HG02943 (cell line): ENCODE results near the gene SMO.
"Not testable (repeated sequence)": the region's sequence is repeated elsewhere in the genome, so short reads cannot be mapped to it uniquely, and the experiment has no call there.

Experiments used
- ATAC-seq: cut with Tn5 transposase; IDR thresholded peaks from one replicate; pipeline ENCODE4 v1.9.1; 2021; ENCODE audit warnings: mild to moderate bottlenecking, low read depth, moderate library complexity; ENCODE audit not compliant: unreplicated experiment

SMO gene

DNA sequence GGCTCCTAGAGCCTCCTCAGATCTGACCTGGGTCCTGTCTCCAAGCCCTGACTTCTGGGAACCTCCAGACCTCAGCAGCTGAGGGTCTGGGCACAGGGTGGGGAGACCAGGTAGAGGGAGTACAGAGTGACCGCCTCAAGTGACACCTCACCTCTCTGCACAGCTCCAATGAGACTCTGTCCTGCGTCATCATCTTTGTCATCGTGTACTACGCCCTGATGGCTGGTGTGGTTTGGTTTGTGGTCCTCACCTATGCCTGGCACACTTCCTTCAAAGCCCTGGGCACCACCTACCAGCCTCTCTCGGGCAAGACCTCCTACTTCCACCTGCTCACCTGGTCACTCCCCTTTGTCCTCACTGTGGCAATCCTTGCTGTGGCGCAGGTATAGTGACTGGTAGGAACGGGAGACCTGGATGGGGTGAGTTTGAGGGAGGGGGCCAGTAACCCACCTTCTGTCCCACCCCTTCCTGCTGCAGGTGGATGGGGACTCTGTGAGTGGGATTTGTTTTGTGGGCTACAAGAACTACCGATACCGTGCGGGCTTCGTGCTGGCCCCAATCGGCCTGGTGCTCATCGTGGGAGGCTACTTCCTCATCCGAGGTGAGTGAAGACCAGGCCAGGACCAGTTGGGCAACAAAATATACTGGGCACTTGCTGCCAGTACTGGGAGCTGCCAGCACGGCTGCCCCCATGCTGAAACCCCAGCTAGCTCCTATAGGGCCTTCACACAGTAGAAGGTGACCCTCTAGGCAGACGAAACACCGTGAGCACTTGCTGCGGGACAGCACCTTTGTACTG, 17.8 kb downstream of the SMO start:
- no peak for ATAC-seq

GRCh38 chr7:129208667-129209066, 20.2 kb downstream of the SMO start:
- no peak for ATAC-seq

DNA sequence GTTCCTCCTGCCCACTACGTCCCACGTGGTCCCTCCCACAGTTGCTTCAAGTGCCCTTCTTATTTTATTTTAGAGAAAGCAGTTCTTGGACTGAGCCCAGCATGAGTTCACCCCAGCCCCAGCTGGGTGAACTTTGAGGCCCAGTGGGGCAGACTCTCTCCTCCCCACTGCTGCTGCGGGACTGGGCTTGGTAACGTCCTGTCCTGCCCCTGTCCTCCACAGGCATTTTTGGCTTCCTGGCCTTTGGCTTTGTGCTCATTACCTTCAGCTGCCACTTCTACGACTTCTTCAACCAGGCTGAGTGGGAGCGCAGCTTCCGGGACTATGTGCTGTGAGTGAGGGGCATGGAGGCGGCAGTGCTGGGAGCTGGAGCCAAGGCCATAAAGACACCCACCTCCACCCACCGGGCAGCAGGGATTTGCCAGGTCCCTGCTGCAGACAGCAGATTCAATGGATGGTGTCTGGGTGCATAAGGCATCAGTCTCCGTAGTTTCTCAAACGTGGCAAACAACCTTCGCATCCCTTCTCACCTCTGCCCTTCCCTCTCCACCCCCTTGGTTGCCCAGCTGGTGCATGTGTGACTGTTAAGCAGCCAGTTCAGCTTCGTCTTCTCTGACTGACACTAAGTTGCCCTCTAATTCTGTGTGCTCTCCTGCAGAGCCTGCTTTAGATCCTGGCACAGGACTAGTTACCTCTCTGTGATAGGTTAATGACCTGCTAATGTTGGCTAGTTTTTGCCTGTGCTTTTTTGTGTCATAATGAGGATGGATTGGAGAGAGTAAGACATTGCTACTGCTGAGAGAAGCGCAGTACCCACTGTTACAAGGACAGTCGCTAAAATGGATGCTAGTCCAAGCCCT, 20.9 kb downstream of the SMO start:
- no peak for ATAC-seq

DNA sequence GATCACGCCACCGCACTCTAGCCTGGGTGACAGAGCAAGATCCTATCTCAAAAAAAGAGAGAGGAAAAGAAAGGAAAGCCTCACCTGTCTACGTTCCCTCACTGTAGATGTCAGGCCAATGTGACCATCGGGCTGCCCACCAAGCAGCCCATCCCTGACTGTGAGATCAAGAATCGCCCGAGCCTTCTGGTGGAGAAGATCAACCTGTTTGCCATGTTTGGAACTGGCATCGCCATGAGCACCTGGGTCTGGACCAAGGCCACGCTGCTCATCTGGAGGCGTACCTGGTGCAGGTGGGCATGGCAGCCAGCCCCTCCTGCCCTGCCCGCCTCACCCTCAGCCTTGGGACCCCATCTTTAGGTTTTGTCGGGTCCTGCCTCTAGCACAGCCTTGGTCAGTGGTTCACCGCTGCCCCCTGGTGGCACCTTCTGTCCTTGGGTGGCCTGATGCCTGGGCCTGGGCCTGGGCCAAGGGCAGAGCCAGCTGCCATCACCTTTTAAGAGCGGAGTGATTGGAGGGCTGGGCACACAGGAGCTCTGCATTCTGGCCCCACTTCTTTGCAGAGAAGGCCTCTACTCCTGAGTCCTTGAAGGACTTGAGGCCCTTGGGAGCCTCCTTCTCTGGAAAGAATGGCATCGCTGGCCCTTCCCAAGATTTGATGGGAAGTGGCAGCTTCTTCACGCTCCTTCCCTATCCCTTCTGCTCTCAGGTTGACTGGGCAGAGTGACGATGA, 22.0 kb downstream of the SMO start:
- ATAC-seq: no peak

DNA sequence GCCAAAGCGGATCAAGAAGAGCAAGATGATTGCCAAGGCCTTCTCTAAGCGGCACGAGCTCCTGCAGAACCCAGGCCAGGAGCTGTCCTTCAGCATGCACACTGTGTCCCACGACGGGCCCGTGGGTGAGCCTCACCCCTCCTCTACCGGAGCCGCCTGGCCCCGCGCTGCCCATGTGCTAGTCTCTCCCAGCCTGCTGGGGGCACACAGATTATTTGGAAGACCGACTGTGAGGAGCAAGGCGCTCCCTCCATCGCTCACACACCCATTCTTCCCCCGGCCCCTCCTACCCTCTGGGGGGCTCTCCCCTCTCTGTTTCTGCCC, 22.5 kb downstream of the SMO start:
- ATAC-seq: no peak

- ATAC-seq: no peak
Observed at GRCh38 chr7:129212126-129212525, 23.7 kb downstream of the SMO start.

DNA sequence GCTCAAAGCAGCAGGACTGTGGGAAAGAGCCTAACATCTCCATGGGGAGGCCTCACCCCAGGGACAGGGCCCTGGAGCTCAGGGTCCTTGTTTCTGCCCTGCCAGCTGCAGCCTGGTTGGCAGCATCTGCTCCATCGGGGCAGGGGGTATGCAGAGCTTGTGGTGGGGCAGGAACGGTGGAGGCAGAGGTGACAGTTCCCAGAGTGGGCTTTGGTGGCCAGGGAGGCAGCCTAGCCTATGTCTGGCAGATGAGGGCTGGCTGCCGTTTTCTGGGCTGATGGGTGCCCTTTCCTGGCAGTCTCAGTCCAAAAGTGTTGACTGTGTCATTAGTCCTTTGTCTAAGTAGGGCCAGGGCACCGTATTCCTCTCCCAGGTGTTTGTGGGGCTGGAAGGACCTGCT, 24.2 kb downstream of the SMO start:
- ATAC-seq: no peak

DNA sequence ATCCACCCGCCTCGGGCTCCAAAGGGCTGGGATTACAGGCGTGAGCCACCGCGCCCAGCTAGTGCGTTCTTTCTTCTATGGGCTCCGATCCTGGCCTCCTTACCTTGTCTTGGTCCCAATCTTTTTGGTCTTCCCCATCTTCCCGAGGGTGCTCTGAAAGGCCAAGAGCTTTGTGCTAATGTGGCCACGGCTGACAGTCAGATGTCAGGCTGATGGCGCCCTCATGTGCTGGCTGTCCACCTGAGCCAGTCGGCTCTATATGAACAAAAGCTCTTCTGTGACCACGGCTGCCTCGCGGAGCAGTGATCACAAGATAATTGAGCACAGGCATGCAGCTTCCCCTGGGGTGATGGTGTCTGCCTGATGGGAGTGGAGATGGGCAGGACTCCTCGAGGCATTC, 25.4 kb downstream of the SMO start:
- no peak for ATAC-seq

DNA sequence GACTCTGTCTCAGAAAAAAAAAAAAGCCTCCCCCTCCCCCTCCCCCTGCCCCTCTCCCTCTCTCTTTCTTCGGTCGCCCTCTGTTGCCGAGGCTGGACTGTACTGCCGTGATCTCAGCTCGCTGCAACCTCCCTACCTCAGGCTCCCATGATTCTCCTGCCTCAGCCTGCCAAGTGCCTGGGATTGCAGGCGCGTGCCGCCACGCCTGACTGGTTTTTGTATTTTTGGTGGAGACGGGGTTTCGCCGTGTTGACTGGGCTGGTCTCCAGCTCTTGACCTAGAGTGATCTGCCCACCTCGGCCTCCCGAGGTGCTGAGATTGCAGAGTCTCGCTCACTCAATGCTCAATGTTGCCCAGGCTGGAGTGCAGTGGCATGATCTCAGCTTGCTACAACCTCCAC, 27.3 kb downstream of the SMO start:
- ATAC-seq: not testable (repeated sequence)

DNA sequence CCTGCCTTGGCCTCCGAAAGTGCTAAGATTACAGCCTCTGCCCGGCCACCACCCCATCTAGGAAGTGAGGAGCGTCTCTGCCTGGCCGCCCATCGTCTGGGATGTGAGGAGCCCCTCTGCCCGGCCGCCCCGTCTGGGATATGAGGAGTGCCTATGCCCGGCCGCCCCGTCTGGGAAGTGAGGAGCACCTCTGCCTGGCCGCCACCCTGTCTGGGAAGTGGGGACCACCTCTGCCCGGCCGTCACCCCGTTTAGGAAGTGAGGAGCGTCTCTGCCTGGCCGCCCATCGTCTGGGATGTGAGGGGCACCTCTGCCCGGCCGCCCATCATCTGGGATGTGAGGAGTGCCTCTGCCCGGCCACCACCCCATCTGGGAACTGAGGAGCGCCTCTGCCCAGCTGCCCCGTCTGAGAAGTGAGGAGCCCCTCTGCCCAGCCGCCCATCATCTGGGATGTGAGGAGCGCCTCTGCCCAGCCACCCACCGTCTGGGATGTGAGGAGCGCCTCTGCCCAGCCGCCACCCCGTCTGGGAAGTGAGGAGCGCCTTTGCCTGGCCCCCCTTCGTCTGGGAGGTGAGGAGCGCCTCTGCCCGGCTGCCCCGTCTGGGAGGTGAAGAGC, 27.8 kb downstream of the SMO start:
- not testable (repeated sequence) for ATAC-seq

DNA sequence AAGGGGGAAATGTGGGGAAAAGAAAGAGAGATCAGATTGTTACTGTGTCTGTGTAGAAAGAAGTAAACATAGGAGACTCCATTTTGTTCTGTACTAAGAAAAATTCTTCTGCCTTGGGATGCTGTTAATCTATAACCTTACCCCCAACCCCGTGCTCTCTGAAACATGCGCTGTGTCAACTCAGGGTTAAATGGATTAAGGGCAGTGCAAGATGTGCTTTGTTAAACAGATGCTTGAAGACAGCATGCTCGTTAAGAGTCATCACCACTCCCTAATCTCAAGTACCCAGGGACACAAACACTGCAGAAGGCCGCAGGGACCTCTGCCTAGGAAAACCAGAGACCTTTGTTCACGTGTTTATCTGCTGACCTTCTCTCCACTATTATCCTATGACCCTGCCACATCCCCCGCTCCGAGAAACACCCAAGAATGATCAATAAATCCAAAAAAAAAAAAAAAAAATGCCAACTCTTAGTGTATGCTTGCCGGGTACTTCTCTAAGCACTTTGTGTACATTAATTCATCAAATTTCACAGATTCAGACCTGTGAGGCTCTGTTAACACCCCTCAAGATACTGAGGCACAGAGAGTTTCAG, 28.5 kb downstream of the SMO start:
- not testable (repeated sequence) for ATAC-seq

DNA sequence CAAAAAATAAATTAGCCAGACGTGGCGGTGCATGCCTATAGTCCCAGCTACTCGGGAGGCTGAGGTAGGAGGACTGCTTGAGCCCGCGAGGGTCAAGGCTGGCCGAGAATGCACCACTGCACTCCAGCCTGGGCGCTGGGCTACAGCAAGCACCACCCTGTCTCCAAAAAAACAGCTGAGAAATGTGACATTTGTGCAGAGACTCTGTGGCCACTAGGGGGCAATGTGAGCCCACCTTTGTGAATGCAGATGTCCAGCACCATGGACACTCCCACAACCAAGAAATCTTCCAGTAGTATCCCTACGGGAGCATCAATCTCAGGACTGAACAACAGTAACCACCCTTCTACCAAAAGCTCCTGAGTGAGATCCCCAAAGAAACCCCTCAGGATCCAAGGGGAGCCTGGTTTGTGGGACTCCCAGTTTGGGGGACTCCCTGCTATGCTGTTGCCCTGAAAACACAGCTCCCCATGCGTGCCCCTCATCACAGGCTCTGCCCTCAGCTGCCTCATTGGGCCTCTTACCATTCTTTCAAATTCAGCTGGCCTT, 30.2 kb downstream of the SMO start:
- ATAC-seq: no peak

- not testable (repeated sequence) for ATAC-seq
Observed at GRCh38 chr7:129219166-129219565, 30.7 kb downstream of the SMO start.

- ATAC-seq: no peak
Observed at GRCh38 chr7:129222064-129222463, 33.6 kb downstream of the SMO start.

GRCh38 chr7:129224251-129225205, 36.1 kb downstream of the SMO start, which contains the start of gene AHCYL2:
Gene AHCYL2 (plus strand): TSS chr7:129225030.
- peak; percentile 87 for ATAC-seq

DNA sequence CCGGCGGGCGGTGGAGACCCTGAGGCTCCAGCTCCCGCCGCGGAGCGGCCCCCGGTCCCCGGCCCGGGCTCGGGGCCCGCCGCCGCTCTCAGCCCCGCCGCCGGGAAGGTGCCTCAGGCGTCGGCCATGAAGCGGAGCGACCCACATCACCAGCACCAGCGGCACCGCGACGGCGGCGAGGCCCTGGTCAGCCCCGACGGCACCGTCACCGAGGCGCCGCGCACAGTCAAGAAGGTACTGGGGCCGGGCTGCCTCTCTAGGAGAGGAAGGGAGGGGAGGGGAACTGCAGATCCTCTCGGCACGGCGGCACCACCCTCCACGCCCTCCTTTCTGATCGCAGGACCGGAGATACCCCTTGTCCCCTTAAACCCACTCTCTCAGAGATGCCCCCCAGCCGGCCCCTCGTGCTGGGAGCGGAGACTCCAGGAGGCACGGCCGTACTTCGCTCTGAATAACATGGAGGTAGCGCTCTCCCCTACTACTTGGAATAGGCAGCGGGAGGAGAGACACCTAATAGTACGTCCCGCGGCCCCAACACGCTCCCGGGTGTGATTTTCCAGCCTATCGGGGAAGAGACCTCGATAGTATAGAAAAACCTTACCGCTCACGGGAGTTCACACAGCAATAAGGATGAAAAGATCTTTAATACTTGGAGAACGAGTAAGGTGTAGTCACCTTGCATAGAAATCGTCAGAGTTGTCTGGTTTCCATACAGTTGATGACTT, 36.9 kb downstream of the SMO start:
- peak; percentile 29 for ATAC-seq

DNA sequence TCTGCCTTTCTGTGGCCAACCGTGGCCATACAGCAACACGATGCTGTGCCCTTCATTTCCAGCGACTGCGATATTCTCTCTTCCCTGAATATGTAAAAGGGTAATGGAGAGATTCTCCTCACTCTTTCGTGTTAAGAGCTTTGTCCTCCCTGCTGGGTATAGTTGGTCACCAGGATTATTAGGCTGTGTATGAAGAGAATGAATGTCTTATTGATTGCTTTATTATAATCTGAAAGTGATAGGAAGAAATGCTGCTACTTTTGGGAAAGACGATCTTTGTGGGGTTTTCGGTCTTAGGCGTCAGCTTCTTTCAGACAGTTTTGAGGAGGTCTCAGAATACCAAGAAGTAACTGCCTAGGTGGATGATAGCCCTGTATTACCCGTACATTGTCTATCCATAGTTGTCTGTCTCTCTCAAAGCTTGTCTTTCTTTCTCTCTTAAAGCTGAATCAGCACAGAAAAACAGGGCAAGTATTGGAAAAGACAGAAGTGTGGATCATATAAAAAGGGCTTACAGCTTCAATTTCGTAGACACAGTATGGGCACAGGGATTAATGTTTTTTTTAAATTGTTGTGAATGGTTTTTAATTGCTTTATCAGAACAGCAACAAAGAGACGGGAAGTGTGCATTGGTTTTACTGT, 37.6 kb downstream of the SMO start:
- ATAC-seq: no peak
